Activated CD4-positive, alpha-beta T cell treated with anti-CD3 and anti-CD28 coated beads, Interleukin-2, amount 50 U/mL, for 24 hours (primary cell): ENCODE data around the gene FILIP1L.

Source experiments
- DNase-seq, 2 donors: peaks; one replicate each; pipeline ENCODE4 v3.0.0-alpha.2; 2020; ENCODE audit warnings: low read depth in 1 of 2, low spot score in 1 of 2

The FILIP1L gene

DNA sequence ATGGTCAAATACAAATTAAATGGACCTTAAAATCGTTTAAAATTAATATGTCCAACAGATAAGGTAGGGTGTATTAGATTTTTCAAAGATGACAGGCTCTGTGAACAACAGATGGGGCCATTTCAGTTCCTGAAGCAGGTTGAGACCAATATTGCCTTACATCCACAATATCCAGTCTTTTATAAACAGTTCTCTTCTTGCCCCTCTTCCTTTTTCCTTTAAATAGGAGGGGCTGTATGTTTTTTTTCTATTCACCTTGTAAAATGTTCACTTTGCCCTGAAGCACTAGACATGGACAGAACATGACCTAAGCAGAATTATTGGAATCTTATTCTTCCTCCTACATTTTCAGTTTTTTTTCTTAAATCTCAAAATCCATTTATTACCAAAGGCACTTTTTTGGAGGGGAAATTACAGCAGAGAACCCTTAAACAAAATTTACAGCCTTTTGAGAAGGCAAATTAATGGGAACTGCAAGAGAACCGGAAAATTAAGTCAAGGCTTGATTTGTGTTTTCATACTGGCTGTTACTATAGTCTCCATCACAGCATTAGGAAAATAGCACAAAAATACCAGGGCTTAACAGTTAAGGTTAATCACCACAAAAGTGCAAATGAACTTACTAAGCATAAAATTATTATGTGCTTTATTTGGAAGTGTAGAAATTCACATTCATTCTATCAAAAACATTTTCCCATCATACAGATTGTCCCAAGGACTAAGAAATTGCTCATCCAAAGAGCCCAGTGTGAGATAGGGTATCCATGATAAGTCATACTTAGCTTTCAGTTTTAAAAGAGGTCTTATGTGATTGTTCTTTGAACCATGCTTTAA, 240.8 kb downstream of the FILIP1L start:
- no peak for DNase-seq

DNA sequence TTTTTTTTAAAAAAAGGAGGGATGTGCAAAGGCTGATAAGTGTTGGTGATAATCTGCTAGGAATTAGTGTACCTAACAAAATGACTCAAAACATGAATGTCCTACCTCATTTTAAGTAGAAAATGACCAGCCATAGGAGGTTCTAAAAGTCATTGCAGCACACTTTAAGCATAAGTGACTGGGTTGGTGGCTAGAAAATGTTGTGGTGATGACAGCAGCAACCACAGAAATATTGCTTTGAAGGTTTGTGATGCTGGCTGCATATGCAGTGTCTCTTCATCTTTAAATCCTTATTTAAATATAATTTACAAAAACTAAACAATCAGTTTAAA, 241.4 kb downstream of the FILIP1L start:
- no peak for DNase-seq

DNA sequence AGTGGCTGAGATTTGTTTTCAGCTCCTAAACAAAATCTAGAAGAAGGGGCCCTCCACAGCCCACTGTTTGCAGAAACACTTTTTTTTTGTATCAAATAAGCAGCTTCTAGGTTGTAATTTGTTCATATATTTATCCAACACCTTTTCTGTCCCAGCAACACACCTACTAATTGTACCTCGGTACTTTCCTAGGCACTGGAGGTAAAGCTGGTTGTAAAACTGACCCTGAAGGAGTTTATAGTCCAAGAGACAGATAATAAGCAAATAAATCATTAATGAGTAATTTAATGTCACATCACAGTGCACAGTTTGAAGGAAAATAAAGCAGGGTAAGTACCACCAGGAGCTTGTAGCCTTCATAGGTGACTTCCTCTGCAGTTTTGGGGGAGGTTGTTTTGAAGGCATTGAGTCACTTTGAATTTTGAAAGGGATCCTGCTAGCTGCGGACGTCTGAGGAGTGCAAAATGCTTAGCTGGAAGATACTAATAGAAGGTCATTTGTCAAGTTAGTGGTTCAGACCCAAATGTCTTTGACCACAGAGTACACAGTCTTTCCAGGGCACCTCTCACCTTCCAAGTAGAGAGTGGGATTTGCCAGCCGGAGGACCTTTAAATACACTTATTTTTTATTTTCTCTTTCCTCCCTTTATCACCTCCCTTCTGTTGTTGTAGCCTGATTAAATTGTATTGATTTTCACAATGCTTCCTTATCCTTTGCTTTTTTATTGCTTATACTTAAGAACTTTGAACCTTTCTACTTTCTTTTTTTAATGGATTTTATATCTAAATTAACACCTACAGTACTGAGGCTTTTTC, 242.9 kb downstream of the FILIP1L start:
- no peak for DNase-seq

DNA sequence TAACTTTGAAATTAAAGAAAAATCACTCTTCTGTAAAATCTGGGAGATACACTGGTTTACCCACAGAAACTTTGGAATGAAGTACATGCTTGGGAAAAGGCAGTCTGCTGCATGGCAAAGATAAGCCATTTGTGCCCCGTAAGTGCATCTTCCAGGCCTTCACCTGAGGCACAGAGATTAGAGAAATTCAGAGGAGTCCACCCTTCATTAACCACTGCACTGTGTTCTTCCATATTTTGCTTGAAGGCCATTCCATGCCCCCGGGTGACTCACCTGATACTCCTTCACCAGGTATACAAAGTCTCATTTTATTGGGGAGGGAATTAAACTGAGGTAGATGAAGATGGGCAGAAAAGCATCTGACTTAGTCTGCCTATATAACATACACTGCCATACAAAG, 243.6 kb downstream of the FILIP1L start:
- no peak for DNase-seq

DNA sequence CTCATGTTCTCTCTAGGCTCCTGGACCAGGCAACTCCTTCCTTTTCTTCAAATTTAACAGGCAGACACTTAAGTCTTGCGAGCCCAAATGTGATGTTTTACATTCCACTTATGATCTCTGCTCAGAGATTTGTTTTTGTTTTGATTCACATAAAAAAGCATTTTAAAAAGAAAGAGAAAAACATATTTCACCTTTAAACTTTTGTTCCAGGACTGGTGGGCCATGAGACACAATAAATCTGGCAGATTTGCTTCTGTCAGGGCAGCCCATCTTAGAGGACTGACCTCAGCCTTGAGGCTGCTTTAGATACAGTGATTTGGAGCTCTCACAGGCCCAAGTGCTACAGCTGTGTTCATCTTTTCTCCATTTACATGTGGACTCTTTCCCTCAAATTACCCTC, 244.7 kb downstream of the FILIP1L start:
- DNase-seq: no peak

DNA sequence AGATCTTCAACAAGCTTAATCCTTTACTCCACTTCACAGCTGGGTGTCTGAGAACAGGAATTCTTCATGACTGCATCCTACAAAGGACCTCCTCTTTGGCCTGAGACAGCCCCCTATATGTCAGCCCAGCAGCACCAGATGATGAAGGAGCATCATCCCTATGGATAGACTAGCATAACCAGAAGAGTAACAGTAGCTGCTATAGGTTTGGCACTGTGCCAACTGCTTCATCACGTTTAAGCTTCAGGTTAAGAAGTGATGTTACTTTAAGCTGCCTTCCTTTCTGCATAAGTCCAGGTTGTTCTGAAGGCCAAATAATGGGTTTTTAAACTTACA, 246.0 kb downstream of the FILIP1L start:
- no peak for DNase-seq

DNA sequence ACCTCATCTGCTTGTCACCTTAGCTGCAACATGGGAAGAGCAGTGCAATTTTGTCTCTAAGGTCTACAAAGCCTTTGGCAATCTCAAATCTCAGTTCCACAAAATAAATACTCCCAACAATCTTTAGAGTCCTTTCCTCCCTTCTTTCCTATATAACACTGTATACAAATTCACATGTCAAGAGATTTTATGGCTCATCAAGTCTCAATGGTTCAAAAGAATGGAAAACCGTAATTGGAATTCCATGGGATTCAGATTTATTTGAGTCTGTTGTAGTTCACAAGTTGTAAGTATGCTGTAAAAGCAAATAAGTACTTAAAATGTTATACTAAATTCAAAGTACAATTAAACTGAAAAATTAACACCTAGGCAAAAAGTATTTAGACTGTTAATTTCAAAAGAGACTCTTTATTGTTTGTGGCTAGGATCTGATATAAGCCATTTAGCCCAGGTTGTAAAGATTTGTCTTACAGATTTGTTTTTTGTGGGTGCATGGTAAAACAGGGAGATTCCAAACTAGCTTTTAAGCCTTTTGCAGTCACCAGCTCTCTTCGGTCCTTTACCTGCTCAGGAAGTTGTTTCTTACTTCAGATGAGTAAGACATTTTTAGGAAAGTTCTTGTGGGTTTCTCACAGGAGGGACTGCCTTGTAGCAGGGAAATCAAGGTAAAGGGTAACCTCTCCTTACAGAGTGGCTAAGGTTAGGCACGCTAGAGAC, 246.5 kb downstream of the FILIP1L start:
- DNase-seq: no peak

DNA sequence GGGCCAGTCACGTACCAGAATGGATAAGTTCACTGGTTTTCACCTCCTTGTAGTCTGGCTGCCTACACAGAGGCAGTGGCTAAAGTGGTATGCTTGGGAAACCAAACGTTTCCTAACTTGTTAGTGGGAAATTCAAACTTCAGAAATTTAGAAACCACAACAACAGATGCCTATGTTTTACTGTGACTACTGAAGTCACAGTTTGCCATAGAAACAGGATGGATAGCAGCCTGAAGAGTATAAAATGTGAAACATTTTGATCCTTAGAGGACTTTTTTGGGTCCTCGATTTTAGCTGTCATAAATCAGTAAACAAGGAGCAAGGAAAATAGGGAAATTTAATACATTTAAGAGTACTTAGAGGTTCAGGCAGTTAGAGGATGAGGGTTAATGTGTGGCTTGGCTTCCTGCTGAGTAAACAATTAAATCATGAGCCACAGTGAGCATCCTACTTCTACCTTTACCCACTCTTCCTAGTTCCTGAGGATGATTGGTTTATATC, 248.0 kb downstream of the FILIP1L start:
- DNase-seq: no peak

DNA sequence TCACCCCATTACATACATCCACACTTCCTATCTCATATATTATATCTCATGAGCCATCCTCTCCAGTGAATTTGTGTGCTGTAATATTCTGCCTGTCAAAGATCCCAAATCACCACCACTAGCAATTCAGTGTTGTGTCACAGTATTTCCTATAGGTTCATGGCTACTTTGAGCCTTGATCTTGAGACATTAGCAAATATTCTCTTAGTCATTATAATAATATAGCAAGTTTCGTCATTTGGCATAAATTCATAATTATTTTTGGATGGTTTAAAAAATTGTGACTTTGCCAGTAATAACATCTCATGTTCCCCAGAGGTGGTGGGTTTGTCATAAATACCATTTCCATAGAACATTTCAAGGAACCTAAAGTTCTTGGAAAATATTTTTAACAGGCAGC, 249.0 kb downstream of the FILIP1L start:
- no peak for DNase-seq

DNA sequence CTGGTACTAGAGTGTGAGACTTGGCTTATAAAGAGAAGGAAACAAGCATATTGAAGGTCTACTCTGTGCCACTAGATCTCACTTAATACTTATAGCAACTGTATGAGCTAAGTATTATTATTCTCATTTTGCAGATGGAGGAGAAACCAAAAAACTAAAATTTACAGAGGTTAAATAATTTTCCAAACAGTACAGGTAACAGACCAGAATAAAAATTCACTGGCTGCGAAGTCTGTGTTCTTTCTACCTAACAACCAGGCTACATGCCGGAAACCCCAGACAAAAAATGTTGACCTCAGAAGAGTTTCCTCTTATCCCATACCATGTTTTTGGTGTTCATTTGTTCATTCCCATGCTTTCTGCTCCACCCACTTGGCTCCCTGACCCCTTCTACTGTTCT, 250.0 kb downstream of the FILIP1L start:
- DNase-seq: no peak

DNA sequence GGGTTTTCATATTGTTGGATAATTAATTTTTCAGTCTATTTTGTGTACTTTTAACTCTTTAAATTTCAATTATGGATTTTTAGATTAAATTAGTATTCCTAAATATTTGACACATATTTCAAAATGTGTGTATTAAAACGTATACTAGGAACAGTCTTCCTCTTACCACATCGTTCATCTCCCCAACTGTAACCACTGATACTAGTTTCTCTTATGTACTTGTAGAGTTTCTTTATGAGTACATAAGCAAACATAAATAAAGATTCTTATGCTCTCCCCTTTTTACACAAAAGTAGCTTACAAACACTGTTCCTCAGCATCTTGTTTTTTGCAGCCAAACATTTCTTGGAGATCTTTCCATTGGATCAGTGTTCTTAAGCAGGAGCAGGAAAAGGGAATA, 250.7 kb downstream of the FILIP1L start:
- DNase-seq: no peak

DNA sequence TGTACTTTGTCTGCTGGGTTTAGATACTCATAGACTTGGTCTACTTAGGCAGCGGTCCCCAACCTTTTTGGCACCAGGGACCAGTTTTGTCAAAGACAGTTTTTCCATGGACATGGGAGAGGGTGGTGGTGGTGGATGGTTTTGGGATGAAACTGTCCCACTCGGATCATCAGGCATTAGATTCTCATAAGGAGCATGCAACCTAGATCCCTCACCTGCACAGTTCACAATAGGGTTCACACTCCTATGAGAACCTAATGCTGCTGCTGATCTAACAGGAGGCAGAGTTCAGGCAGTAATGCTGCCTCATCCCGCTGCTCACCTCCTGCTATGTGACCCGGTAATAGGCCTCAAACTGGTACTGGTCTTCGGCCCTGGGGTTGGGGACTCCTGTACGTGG, 251.3 kb downstream of the FILIP1L start:
- no peak for DNase-seq

DNA sequence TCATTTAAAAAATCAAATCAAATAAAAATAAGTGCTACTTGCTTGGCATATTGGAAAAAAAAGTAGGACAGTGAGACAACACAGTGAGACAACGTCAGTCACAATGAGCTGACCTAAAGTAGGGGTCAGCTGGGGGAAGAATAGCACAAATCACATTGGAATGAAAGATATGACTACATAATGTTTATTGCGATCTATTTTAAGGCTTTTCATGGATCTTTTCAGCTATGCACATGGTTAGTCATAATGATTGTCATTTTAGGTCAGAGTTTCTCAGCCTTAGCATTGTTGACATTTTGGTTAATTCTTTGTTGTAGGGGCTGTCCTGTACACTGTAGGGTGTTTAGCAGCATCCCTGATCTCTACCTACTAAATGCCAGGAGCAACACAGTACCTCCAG, 252.1 kb downstream of the FILIP1L start:
- DNase-seq: no peak

DNA sequence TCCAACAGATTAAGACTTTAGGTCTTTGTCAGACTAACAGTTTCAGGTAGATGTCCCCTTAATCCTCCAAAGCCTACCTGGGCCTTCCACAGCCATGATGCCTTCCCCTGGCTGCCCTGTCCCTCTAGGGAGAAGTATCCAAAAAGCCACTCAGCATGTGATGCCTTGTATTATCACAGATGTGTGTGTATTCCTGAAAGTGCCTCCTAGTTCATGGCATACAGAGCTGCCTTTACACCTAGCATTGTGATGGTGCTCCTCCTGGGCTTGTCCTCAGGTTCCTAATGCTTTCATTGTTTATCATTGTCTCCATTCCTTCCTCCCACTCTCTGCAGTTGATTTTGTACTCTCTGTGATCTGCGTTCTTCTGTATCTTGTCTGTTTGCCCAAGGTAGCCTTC, 253.1 kb downstream of the FILIP1L start:
- DNase-seq: no peak

DNA sequence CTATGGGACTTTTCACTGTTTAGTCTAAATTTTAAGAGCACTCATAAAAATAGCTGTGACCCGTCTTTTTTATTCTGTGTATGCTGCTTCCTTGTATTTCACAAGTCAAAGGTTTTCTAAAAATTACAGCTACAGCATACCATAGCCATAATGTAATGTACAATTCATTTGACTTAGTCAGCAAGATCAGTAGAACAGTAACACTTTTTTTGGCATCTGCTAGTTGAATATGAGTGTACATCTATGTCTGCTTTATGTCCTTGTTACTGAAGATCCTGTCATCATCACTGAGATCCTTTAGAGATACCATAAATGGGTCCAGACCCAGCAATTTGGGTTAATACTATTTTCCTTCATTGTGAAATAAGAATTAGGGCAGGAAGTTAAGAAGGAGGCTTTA, 254.5 kb downstream of the FILIP1L start:
- no peak for DNase-seq

DNA sequence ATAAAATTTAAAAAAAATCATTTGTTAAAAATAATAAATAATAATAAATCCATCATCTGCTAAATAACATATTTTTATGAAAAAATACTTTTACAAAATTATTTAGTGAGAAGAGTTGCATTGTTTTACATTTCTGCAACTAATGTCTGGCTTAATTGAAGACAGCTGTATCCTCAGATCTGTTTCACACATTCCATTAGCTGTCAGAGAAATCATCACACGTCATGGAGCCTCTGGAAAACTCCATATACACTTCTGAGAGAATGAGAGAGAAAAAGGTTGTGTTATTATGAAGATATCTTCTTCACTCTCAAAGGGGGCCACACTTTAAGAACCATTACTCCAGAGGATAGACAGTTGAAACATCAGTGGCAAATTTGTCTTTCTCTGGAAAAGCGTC, 255.8 kb downstream of the FILIP1L start:
- DNase-seq: no peak

DNA sequence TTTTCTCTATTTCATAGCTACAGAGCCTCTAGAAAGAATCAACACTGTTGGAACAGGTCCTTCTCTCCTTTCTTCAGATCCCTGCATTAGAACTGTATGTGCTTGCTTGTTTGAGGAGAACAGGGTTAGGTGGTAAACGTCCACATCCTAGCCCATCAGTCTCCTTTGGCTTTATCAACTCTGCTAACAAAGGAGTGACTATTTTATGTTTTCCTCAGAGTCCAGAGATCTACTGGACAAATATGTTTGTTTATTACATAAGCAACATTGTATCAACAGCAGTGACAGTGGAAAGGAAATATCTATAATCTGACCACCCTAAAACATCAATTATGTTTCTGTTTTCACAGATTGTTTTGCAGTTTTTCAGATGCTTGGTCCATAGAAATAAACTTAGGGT, 257.0 kb downstream of the FILIP1L start:
- DNase-seq: no peak

DNA sequence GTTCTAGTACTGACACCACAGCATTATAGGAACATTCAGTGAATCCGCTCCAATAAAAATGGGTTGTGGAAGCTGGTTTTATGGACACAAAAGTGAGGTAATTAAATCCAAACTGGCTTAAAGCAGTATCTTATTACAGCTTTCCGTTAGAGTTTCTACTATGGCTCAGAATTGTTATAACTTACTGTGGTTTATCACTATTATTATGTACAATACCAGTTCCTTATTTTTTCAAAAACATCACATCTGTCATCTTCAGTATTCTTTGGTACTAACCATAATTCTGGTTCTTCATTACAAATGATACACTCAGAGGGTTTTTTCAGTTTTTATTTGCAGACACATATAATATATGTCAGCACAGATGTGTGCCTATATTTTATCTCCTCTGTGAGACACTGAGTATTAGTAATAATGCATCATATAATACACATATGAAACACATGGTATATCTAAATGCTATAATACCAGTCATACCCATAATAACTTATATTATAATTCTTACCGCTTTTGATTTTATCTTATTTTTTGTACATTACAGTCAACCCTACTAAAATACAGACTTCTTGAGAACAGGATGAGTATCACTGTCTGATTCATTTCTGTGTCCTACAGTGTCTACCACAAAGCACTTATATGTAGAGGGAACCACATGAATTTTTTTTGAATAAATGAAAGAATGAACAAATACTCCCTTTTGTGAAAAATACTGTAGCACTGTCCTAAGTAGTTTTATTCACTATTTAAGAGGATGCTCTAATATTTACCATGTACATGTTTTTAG, 257.7 kb downstream of the FILIP1L start:
- no peak for DNase-seq

DNA sequence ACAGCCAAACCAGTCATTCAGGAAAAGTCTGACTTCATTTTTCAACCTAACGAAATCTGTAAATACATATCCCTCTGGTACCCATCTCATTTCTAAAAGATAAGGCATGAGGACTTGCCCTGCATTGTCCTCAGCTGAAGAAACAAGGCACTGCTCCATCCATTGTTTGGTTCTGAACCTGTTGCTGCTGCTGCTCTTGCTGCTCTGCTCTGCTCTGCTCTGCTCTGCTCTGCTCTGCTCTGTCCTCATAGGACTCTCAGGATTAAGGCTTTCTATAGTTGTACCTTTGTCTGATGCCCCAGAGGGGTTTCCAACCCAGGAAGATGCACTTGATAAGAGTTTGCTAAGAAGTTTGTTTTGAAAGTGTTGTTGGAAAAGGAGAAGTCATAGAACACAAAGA, 258.4 kb downstream of the FILIP1L start:
- no peak for DNase-seq

DNA sequence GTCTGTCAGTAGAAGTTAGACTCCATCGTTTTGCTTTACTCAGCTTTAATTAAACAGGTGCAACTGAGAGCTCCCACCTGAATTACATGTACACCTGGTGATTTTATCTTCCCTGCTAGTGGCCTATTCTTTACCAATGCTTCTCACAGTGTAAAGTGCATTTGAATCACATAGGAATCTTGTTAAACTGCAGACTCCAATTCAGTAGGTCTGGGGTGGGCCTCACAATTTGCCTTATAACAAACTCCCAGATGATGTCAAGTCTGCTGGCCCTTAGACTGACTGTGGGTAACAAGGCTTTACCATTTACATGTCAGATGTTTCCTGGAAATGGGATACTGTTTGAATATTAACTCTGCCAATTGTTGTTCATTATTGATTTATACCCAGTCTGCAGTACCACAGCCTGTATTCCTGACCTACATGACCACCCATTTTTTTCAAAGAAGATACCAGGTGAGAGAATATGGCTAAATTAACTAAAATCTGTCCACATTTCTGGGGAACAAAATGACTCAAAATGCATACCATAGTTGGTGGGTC, 259.5 kb downstream of the FILIP1L start:
- DNase-seq: no peak

DNA sequence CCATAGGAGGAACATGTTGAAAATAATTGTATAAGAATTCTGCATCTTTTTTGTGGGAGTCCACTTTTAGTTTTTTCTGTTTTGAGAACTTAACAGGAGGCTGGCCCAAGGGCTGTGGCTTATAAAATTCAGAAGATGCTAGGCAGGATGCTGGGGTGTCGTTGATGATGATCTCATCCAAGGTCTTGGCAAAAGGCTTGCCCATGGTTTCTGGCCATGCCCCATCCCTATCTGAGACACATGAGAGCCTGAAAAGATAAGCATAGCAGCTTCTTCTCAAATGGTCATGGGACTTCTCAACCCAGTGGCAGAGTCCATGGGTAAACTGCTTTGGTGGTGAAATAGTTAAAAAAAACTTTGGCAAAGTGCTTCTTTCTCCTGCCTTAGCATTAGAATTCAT, 261.4 kb downstream of the FILIP1L start:
- DNase-seq: no peak
